Neural cell (in vitro differentiated cells): ENCODE measurements around the gene BNIP3.

Source experiments
- CTCF ChIP-seq: fragments of 450-650 bp; IDR thresholded peaks from 2 replicates; pipeline ENCODE4 v1.5.1; 2014; ENCODE audit warnings: antibody characterized with exemption, mild to moderate bottlenecking, moderate library complexity; ENCODE audit not compliant: poor library complexity, severe bottlenecking
- EZH2 ChIP-seq: fragments of 200-600, 300-800 bp; shearing (Covaris generic), sonication (generic); IDR thresholded peaks from 2 replicates; pipeline ENCODE4 v1.6.1; 2014; ENCODE audit warnings: antibody characterized with exemption, low read length, borderline replicate concordance, mild to moderate bottlenecking; ENCODE audit not compliant: insufficient read depth, poor library complexity, severe bottlenecking
- MXI1 ChIP-seq: fragments of 450-650 bp; conservative IDR thresholded peaks from 2 replicates; pipeline ENCODE4 v1.6.1; 2014; ENCODE audit warnings: antibody characterized with exemption, mild to moderate bottlenecking; ENCODE audit not compliant: poor library complexity, severe bottlenecking

GRCh38 chr10:132009575-132009974 lies 27.9 kb upstream of the BNIP3 start:
- TF ChIP-seq CTCF (no peak), MXI1 (no peak), EZH2 (no peak)
